Fibroblast of lung (primary cell): ENCODE results near the gene PCK2. TPM values are rescaled to one million over a fixed set of nuclear protein-coding genes. Genes with fewer than 3 reads are reported as not detected.
"Not testable (repeated sequence)": the region's sequence is repeated elsewhere in the genome, so short reads cannot be mapped to it uniquely, and the experiment has no call there.

Experiments used
- DNase-seq, 2 donors: peaks; one replicate each; pipeline versions ENCODE4 v3.0.0 to v3.0.0-alpha.2; 2010; ENCODE audit warnings: low read depth in 2 of 2
- H2AFZ ChIP-seq: 2 replicates; pipeline ENCODE4 v1.5.1; 2012; ENCODE audit warnings: low read length, control low read depth, inconsistent platforms
- H3K27ac ChIP-seq: 2 replicates; pipeline ENCODE4 v1.5.1; 2011; ENCODE audit warnings: low read length, control low read depth; ENCODE audit not compliant: insufficient read depth
- H3K27me3 ChIP-seq: 2 replicates; pipeline ENCODE4 v1.5.1; 2011; ENCODE audit warnings: mild to moderate bottlenecking, low read length; ENCODE audit not compliant: control insufficient read depth, insufficient read depth
- H3K36me3 ChIP-seq: 2 replicates; pipeline ENCODE4 v1.5.1; 2011; ENCODE audit warnings: low read length; ENCODE audit not compliant: control insufficient read depth, insufficient read depth
- H3K4me1 ChIP-seq: 2 replicates; pipeline ENCODE4 v1.5.1; 2011; ENCODE audit warnings: low read length; ENCODE audit not compliant: control insufficient read depth, insufficient read depth; ENCODE audit errors: extremely low read depth
- H3K4me2 ChIP-seq: 2 replicates; pipeline ENCODE4 v1.5.1; 2011; ENCODE audit warnings: low read length, control low read depth; ENCODE audit not compliant: insufficient read depth; ENCODE audit errors: extremely low read depth
- H3K4me3 ChIP-seq, 4 experiments: fragments of 200-600 bp in 1 of 4; sonication (generic) in 1 of 4; replicated peaks in 1 of 4; 2 replicates each; pipeline ENCODE4 v1.5.1; 2011 to 2016; ENCODE audit warnings: low read length in 4 of 4, low read depth in 3 of 4, mild to moderate bottlenecking in 3 of 4, control low read depth in 2 of 4, inconsistent platforms in 1 of 4, mixed read lengths in 1 of 4; ENCODE audit not compliant: insufficient read depth in 1 of 4; ENCODE audit errors: control extremely low read depth in 1 of 4
- H3K79me2 ChIP-seq: 2 replicates; pipeline ENCODE4 v1.5.1; 2012; ENCODE audit warnings: mild to moderate bottlenecking, low read length, inconsistent platforms; ENCODE audit not compliant: control insufficient read depth, insufficient read depth
- H3K9ac ChIP-seq: 2 replicates; pipeline ENCODE4 v1.5.1; 2011; ENCODE audit warnings: mild to moderate bottlenecking, low read length, control low read depth; ENCODE audit not compliant: insufficient read depth
- H3K9me3 ChIP-seq: 2 replicates; pipeline ENCODE4 v1.5.1; 2012; ENCODE audit warnings: low read depth, low read length; ENCODE audit not compliant: control insufficient read depth, insufficient read depth
- H4K20me1 ChIP-seq: 2 replicates; pipeline ENCODE4 v1.5.1; 2011; ENCODE audit warnings: low read length; ENCODE audit not compliant: control insufficient read depth, insufficient read depth; ENCODE audit errors: extremely low read depth
- EZH2 ChIP-seq: IDR thresholded peaks from 2 replicates; pipeline ENCODE4 v1.5.1; 2012; ENCODE audit warnings: low read length, control low read depth, mild to moderate bottlenecking; ENCODE audit errors: missing control alignments
- polyA plus RNA-seq, 2 donors: library from polyadenylated mRNA; depleted of rRNA in 1 of 2; stranded (reverse) in 1 of 2; unstranded in 1 of 2; fragments of >200 nt; gene quantifications; 2 replicates each; pipeline ENCODE4 v1.2.1, GENCODE V29; 2011 to 2012; ENCODE audit warnings: missing spikeins in 1 of 2
- total RNA-seq: library from RNA; depleted of rRNA; stranded (reverse); fragments of >200 nt; gene quantifications from 2 replicates; pipeline ENCODE4 v1.2.1, GENCODE V29; 2014
- TF ChIP-seq, protein P1 (sequence below), 2 donors: IDR thresholded peaks in 1 of 2; conservative IDR thresholded peaks in 1 of 2; 1 replicate in 1 of 2; 2 replicates in 1 of 2; pipeline ENCODE4 v1.5.1; 2011 to 2012; ENCODE audit warnings: low read length in 2 of 2, control low read depth in 1 of 2, inconsistent platforms in 1 of 2, low read depth in 1 of 2, mild to moderate bottlenecking in 1 of 2

The PCK2 gene
- total and polyA plus RNA-seq, 2 donors (not counting 1 experiment from before 2014, with no cell fraction given): 15.9 to 71.3 TPM

GRCh38 chr14:24102357-24103048 is 8.4 kb downstream of the PCK2 start:
- H2AFZ ChIP-seq: no peak overlapping the region
- no peaks in the 10 kb centered on the region for H3K27me3 ChIP-seq
- no peak overlapping the region for H3K27ac ChIP-seq
- H4K20me1 ChIP-seq: no peaks in the 10 kb centered on the region
- H3K9ac ChIP-seq: no peak overlapping the region
- H3K4me1 ChIP-seq: no peaks in the 10 kb centered on the region
- no peak overlapping the region for H3K4me3 ChIP-seq
- H3K79me2 ChIP-seq: no peaks in the 10 kb centered on the region
- H3K36me3 ChIP-seq: peaks cover 2% of the 10 kb centered on the region
- H3K4me2 ChIP-seq: no peak overlapping the region
- TF ChIP-seq, protein P1, sequence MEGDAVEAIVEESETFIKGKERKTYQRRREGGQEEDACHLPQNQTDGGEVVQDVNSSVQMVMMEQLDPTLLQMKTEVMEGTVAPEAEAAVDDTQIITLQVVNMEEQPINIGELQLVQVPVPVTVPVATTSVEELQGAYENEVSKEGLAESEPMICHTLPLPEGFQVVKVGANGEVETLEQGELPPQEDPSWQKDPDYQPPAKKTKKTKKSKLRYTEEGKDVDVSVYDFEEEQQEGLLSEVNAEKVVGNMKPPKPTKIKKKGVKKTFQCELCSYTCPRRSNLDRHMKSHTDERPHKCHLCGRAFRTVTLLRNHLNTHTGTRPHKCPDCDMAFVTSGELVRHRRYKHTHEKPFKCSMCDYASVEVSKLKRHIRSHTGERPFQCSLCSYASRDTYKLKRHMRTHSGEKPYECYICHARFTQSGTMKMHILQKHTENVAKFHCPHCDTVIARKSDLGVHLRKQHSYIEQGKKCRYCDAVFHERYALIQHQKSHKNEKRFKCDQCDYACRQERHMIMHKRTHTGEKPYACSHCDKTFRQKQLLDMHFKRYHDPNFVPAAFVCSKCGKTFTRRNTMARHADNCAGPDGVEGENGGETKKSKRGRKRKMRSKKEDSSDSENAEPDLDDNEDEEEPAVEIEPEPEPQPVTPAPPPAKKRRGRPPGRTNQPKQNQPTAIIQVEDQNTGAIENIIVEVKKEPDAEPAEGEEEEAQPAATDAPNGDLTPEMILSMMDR (conservative IDR thresholded peaks at IDR 0.05 in 1 of 2, IDR thresholded peaks at IDR 0.05 in 1 of 2; ENCODE audit: low read depth in 1 of 2, low read length in 2 of 2): no peak
- no peak for TF ChIP-seq EZH2
- DNase-seq: no peak
- no peaks in the 10 kb centered on the region for H3K9me3 ChIP-seq

- Histone ChIP-seq H3K27me3 (no peaks in the 10 kb centered on the region), H3K27ac (no peak overlapping the region), H3K36me3 (peaks cover under 1% of the 10 kb centered on the region), H3K4me1 (no peaks in the 10 kb centered on the region), H3K9ac (no peak overlapping the region), H2AFZ (no peak overlapping the region), H3K79me2 (no peaks in the 10 kb centered on the region), H3K4me2 (no peak overlapping the region), H3K4me3 (no peak overlapping the region), H3K9me3 (no peaks in the 10 kb centered on the region), H4K20me1 (no peaks in the 10 kb centered on the region)
- no peak for DNase-seq
- TF ChIP-seq, protein P1 (conservative IDR thresholded peaks at IDR 0.05 in 1 of 2, IDR thresholded peaks at IDR 0.05 in 1 of 2; ENCODE audit: low read depth in 1 of 2, low read length in 2 of 2): no peak
- TF ChIP-seq EZH2: no peak
Observed at GRCh38 chr14:24103451-24103850, 9.3 kb downstream of the PCK2 start.

- H4K20me1 ChIP-seq, H3K4me2 ChIP-seq, H3K79me2 ChIP-seq, H3K4me1 ChIP-seq, H3K9ac ChIP-seq, H3K4me3 ChIP-seq, H3K27ac ChIP-seq, H2AFZ ChIP-seq, DNase-seq, H3K27me3 ChIP-seq, H3K9me3 ChIP-seq, H3K36me3 ChIP-seq: not testable (repeated sequence)
Observed at GRCh38 chr14:24105609-24106239, 11.6 kb downstream of the PCK2 start.
